A673 (cell line): ENCODE measurements around the gene SLC35A3. TPM values are rescaled to one million over a fixed set of nuclear protein-coding genes. Genes with fewer than 3 reads are reported as not detected.
"Not testable (repeated sequence)": the region's sequence is repeated elsewhere in the genome, so short reads cannot be mapped to it uniquely, and the experiment has no call there.

Experiments used
- BruUV-seq: library from RNA; stranded (reverse); fragments of 400-500 nt; replicated peaks from 2 replicates; lab custom pipeline; 2021; lab: Mats Ljungman, UMichigan
- CTCF ChIA-PET: fragments of 300-600 bp; sonication (Branson Sonifier 250); formaldehyde crosslinking; loops from one replicate; lab custom pipeline; 2022; ENCODE audit warnings: antibody characterized with exemption; lab: Charles Lee
- POLR2A ChIA-PET: fragments of 300-600 bp; sonication (Branson Sonifier 250); formaldehyde crosslinking; loops from one replicate; lab custom pipeline; 2022; ENCODE audit warnings: antibody characterized with exemption; ENCODE audit not compliant: low non-redundant PET; lab: Charles Lee
- DNase-seq: peaks from one replicate; pipeline ENCODE4 v3.0.0-alpha.2; 2015; ENCODE audit warnings: low spot score
- H3K27ac ChIP-seq: fragments of 200-600 bp; sonication (generic); 2 replicates; pipeline ENCODE4 v1.5.1; 2016; ENCODE audit warnings: mixed run types, low read depth, mild to moderate bottlenecking, mixed read lengths, antibody characterized with exemption, low read length; ENCODE audit not compliant: poor library complexity, severe bottlenecking
- H3K27me3 ChIP-seq: fragments of 200-600 bp; sonication (generic); replicated peaks from 2 replicates; pipeline ENCODE4 v1.6.1; 2017; ENCODE audit warnings: mixed run types, low read depth, mild to moderate bottlenecking, mixed read lengths, antibody characterized with exemption, low read length; ENCODE audit not compliant: insufficient read depth, poor library complexity
- H3K36me3 ChIP-seq: fragments of 200-600 bp; sonication (generic); 2 replicates; pipeline ENCODE4 v1.6.1; 2016; ENCODE audit warnings: mixed run types, mild to moderate bottlenecking, mixed read lengths, antibody characterized with exemption, low read length; ENCODE audit not compliant: insufficient read depth, poor library complexity, severe bottlenecking
- H3K4me1 ChIP-seq: fragments of 200-600 bp; sonication (generic); 2 replicates; pipeline ENCODE4 v1.6.1; 2017; ENCODE audit warnings: mixed run types, mild to moderate bottlenecking, mixed read lengths, antibody characterized with exemption, low read length; ENCODE audit not compliant: insufficient read depth, poor library complexity, severe bottlenecking
- H3K4me3 ChIP-seq: fragments of 200-600 bp; sonication (generic); 2 replicates; pipeline ENCODE4 v1.5.1; 2016; ENCODE audit warnings: low read depth, mixed run types, mild to moderate bottlenecking, mixed read lengths, low read length; ENCODE audit not compliant: poor library complexity, severe bottlenecking
- H3K9me3 ChIP-seq: fragments of 200-600 bp; sonication (generic); 2 replicates; pipeline ENCODE4 v1.6.1; 2016; ENCODE audit warnings: mixed run types, low read depth, mild to moderate bottlenecking, mixed read lengths, antibody characterized with exemption, low read length; ENCODE audit not compliant: poor library complexity, severe bottlenecking
- EZH2 ChIP-seq: fragments of 200-600 bp; sonication (generic); IDR thresholded peaks from 2 replicates; pipeline ENCODE4 v1.6.1; 2017; ENCODE audit warnings: borderline replicate concordance, low read depth, mild to moderate bottlenecking, mixed read lengths, antibody characterized with exemption, low read length; ENCODE audit not compliant: poor library complexity, severe bottlenecking
- intact Hi-C: fragments of 100-400 bp; cut with micrococcal nuclease; formaldehyde crosslinking; loops from one replicate; pipeline ENCODE4 v1.10.0; 2022; ENCODE audit not compliant: unreplicated experiment
- total RNA-seq: library from RNA; stranded (reverse); gene quantifications from 2 replicates; pipeline ENCODE4 v1.2.3, GENCODE V29; 2021
- TF ChIP-seq, protein P1 (sequence below): fragments of 300-800, 200-600 bp; sonication (generic); conservative IDR thresholded peaks from 2 replicates; pipeline ENCODE4 v1.5.1; 2017; ENCODE audit warnings: low read depth, mild to moderate bottlenecking, antibody characterized with exemption, low read length, moderate library complexity, mixed read lengths

The SLC35A3 gene
- total RNA-seq, 1 experiment from 2014 or later = 25.0 TPM

DNA sequence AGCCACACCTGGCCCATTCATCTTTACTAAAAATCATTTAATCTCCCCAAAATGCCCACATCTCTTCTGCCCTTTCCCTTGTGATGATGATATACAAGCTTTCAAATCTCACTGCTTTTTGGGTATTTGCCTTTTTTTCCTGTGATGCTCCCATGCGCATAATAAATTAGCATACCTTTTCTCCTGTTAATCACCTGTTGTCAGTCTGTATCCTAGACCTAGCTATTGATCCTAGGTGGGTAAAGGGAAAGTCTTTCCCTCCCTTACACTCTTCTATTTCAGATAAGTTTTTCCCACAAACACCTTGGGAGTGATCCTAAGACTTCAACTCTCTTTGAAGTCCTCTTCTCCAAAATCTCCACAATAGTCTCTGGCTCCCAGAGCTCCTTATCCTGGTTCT, 12.0 kb upstream of the SLC35A3 start:
- BruUV-seq = no TSS peak
- Histone ChIP-seq H3K4me1 (no peaks in the 10 kb centered on the region), H3K27me3 (no peaks in the 10 kb centered on the region), H3K27ac (no peak overlapping the region), H3K4me3 (no peak overlapping the region), H3K9me3 (no peaks in the 10 kb centered on the region), H3K36me3 (no peaks in the 10 kb centered on the region)
- ChIA-PET CTCF (no interaction called here), POLR2A (no interaction called here)
- DNase-seq = no peak
- intact Hi-C loops = no loop called here
- TF ChIP-seq, protein P1, sequence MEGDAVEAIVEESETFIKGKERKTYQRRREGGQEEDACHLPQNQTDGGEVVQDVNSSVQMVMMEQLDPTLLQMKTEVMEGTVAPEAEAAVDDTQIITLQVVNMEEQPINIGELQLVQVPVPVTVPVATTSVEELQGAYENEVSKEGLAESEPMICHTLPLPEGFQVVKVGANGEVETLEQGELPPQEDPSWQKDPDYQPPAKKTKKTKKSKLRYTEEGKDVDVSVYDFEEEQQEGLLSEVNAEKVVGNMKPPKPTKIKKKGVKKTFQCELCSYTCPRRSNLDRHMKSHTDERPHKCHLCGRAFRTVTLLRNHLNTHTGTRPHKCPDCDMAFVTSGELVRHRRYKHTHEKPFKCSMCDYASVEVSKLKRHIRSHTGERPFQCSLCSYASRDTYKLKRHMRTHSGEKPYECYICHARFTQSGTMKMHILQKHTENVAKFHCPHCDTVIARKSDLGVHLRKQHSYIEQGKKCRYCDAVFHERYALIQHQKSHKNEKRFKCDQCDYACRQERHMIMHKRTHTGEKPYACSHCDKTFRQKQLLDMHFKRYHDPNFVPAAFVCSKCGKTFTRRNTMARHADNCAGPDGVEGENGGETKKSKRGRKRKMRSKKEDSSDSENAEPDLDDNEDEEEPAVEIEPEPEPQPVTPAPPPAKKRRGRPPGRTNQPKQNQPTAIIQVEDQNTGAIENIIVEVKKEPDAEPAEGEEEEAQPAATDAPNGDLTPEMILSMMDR = no peak
- no peak for TF ChIP-seq EZH2

DNA sequence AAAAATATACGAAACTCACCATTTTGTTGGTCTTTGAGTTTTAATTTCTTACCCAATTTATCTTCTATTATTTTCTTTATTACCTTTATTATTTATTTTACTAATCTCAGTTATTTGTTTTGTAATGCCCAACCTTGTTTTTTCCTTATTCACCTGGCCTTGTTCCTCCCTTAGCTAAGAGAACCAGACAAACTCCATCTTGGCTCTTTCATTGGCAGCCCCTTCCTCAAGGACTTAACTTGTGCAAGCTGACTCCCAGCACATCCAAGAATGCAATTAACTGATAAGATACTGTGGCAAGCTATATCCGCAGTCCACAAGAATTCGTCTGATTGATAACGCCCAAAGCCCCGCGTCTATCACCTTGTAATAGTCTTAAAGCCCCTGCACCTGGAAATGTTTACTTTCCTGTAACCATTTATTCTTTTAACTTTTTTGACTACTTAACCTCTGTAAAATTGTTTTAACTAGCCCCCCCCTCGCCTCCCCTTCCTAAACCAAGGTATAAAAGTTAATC, 10.5 kb upstream of the SLC35A3 start:
- DNase-seq, intact Hi-C loops, H3K9me3 ChIP-seq, BruUV-seq, H3K27me3 ChIP-seq, H3K27ac ChIP-seq, POLR2A ChIA-PET, CTCF ChIA-PET, H3K36me3 ChIP-seq, H3K4me1 ChIP-seq, H3K4me3 ChIP-seq: not testable (repeated sequence)

DNA sequence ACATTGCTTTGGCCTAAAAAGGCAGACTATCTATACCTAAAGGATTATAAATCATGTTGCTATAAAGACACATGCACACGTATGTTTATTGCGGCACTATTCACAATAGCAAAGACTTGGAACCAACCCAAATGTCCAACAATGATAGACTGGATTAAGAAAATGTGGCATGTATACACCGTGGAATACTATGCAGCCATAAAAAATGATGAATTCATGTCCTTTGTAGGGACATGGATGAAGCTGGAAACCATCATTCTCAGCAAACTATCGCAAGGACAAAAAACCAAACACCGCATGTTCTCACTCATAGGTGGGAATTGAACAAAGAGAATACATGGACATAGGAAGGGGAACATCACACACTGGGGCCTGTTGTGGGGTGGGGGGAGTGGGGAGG, 9.5 kb upstream of the SLC35A3 start:
- H3K27me3 ChIP-seq, POLR2A ChIA-PET, DNase-seq, intact Hi-C loops, H3K9me3 ChIP-seq, H3K4me3 ChIP-seq, H3K36me3 ChIP-seq, BruUV-seq, CTCF ChIA-PET, H3K4me1 ChIP-seq, H3K27ac ChIP-seq: not testable (repeated sequence)

DNA sequence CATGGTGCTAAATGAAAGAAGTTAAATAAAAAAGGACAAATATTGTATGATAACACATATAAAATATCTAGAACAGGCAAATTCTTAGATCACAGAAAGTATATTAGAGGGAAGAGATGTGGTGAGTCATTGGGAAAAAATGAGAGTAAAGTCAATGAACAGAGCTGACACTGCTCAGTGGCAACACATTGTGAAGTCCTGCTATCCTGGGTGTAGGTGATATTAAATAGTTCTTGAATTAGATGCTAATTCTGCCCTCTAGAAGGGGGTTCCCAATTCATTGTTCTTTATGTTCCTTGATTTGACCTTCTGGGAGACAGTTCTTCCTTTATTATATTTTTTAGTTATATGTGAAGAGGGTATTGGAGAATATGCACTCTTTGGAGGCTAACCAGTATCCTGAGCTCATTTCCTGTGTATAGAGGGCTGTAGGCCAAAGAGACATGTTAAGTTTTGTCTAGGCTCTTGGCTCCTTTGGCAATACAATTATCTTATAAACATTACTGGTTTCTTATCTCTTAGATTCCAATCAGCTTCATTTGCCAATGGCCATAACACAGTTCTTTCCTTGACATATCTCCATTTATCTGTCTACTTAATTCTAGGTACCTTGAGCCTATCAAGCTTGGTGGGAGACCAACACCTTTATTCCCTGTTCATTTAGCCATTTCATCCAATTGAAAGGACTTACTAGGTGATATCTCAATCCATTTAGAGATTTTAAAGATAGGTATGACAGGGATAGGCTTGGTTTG, 6.6 kb upstream of the SLC35A3 start:
- Histone ChIP-seq H3K27ac (no peak overlapping the region), H3K27me3 (no peaks in the 10 kb centered on the region), H3K4me3 (no peak overlapping the region), H3K9me3 (no peaks in the 10 kb centered on the region), H3K36me3 (no peaks in the 10 kb centered on the region), H3K4me1 (no peaks in the 10 kb centered on the region)
- TF ChIP-seq, protein P1 = no peak
- no peak for TF ChIP-seq EZH2
- intact Hi-C loops = no loop called here
- no TSS peak for BruUV-seq
- ChIA-PET CTCF (interaction anchor here (0.7 kb wide), 1 partner anchor 36 kb away, joined by 3 read pairs; no protein-coding TSS in a partner anchor), POLR2A (no interaction called here)
- DNase-seq = no peak
